CD4-positive, alpha-beta T cell treated with Interleukin-17A for 4 hours (primary cell): ENCODE data around the gene RELN.

Experiments used
- DNase-seq: peaks from one replicate; pipeline ENCODE4 v3.0.0-alpha.2; 2020; ENCODE audit warnings: mixed read lengths

Gene RELN

GRCh38 chr7:103613655-103614642 is 375.5 kb downstream of the RELN start:
- no peak for DNase-seq

DNA sequence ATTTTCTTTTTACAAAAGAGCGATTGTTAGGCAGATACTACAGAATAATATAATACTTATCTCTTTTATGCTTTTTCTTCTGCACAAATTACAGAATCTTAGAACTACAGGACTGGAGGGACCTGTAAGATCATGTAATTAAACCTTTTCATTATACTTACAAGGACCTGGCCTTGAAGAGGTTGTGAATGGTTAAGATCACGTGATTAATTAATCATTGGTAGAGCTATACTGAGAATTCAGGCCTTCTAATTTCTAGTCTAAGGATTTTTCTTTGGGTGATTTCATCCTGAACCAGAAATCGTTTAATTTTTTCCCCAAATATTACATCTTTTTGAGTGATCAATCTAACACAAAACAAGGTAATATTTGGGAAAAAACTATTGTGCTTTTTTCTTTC is 379.7 kb downstream of the RELN start:
- no peak for DNase-seq

DNA sequence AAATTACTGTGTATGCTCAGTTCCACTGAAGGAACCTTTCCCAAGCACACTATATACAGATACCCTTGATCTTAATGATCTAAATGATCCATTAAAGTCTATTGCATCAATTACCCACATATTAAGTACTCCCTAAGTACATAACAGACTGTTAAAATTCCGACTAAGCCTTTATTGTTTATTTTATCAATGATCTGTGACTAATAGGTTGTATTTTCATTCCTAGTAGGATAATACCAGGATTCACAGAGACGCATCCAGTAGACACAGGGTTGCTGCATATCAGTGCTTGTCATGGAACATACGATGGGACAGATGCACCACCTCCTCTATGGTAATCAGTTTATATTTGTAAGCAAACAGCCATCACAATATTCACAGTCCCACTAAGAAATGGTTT is 383.8 kb downstream of the RELN start:
- DNase-seq: no peak

GRCh38 chr7:103598326-103598905 is 391.0 kb downstream of the RELN start:
- no peak for DNase-seq

DNA sequence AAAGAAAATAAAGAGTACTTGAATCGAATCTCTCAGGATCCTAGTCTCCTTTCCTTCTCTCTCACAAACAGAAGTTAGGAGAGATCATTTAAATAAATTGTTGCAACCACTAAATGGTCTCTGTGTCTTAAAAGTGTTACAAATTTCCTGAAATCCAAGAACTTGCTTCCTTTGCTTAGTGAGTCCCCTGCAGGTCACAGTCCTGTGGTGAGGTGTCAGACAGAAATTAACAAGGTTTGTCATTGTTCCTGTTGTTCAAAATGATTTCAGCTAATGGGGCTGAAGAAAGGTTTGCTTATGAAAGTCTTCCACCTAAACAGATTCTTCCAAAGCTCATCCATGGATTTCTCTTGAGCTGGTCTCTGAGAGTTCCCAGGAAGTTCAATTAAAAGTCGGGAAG is 391.9 kb downstream of the RELN start:
- no peak for DNase-seq

DNA sequence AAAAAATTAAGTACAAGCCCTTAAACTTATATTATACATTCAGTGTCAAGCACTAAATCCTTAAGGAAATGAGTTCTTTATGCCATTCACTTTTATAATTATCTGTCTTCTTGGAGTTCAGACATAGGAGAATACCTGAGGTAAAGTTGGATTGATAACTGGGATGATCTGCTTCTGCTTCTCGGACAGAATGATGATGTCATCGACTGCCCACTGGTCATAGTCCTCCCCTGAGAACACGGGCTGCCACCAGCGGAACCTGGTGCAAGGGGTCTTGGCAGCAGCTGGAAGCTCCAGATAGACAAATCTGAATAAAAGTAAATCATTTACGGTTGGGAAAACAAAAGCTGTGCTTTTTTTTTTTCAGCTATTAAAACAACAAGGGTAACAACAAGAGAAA is 395.3 kb downstream of the RELN start:
- DNase-seq: no peak

DNA sequence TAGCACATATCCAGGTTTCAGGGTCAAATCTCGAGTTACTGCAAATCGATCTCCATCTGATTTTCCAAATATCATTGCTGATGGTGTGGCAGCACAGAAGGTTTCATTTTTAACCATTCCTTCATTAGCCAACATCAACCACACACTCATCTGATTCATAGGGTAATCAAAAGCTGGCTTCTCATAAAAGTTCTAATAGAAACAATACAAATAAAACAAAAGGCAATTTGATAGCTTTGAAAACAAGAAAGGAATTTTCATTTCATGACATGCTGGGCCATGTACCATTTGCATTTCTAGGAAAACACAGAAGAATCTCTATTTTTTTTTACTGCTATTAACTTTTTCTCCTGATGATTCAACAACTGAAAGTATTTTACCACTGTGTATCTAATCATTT is 395.8 kb downstream of the RELN start:
- DNase-seq: no peak

DNA sequence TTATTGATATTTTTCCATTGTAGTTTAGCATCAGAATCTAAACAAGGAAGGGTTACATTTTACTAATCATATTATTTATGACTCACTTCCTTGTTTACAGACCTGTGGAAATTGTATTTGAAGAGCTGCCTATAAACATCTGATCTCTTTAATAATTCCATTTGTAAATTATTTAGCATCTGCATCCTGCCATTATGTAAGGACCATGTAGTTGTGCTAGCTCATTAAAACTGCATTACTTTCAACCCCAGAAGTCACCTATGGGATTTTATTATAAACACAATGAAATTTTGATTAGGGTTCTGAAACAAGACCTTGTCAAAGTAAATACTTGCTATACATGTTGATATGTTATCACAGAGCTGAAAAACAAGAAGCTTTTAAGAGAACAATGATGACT is 396.6 kb downstream of the RELN start:
- DNase-seq: no peak

- no peak for DNase-seq
Measured at GRCh38 chr7:103592187-103592586, 397.3 kb downstream of the RELN start.

- DNase-seq: no peak
Measured at GRCh38 chr7:103580031-103580430, 409.4 kb downstream of the RELN start.

- DNase-seq: no peak
Measured at GRCh38 chr7:103577059-103577458, 412.4 kb downstream of the RELN start.

- no peak for DNase-seq
Measured at GRCh38 chr7:103576641-103577040, 412.8 kb downstream of the RELN start.

GRCh38 chr7:103574576-103574975 is 414.9 kb downstream of the RELN start:
- no peak for DNase-seq

DNA sequence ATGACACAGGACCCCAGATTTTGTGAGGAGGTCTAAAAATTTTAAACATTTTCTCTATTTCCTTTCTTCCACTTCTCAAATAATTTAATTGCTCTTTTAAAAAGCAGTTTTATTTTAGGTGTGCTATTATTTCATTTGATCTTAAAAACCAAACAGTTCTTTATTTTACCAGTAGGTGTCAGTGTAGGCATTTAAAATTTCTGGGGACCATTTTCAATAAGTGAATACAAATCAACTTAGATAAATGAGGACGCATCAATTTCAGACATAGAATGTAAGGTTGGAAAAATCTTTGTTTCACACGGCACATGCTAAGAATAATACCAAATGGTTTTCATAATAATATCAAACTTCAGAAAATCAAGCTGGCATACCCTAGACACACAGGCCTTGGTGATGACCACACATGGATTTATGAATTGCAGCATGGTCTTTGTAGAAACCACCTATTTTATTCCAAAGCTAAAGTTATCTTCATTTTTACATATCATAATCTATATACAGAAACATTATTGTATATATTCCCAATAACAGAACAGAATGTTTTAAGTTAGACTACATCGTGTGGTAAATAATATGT is 415.9 kb downstream of the RELN start:
- DNase-seq: no peak

GRCh38 chr7:103571586-103571985 is 417.9 kb downstream of the RELN start:
- DNase-seq: no peak

DNA sequence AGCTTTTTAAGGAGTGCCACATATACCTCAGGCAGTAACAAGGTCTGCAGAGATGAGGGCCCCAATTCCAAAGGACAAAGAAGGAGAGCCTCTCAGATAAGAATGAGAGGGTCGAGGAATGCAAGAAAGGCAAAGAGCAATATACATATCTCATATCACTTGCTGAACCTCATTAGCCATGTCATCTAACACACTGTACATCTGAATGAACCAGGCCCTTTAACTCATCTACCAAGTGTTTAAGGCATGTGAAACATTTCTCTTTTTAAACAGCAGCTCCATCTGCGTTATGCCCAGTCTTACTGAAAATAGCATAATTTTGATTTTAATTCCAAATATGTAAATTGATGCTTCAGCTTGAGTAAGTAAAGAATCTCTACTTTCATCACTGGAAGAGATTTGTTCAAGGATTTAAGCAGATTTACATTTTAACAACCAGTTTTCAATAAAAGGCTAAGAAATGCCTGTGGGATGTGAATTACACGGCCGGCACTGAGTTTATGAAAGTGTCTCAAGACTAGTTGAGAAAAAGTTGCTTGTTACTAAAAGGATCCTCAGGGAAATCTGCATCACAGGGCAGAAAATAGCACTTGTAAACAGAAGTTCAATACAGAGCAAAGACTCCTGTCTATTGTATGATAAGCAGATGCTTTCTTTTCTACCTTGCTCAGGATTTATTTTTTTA is 419.7 kb downstream of the RELN start:
- no peak for DNase-seq

DNA sequence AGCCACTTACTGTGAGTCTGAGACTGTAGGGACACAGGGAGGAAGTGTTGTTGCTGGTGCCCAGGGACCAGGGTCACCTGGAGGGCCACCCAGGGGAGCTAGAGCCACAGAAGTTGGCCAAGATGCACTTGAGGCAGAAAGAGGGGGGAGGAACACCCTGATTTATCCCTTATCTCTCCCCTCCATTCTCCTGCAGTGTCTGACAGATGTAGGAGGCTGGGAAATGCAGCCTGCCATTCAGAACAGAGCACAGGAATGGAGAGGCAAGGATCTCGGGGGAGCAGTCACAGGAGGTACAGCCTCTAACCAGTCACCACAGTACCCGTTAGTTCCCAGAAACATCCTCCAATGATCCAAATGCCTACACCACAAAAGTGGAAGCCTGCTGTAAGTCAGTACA is 425.0 kb downstream of the RELN start:
- DNase-seq: no peak

DNA sequence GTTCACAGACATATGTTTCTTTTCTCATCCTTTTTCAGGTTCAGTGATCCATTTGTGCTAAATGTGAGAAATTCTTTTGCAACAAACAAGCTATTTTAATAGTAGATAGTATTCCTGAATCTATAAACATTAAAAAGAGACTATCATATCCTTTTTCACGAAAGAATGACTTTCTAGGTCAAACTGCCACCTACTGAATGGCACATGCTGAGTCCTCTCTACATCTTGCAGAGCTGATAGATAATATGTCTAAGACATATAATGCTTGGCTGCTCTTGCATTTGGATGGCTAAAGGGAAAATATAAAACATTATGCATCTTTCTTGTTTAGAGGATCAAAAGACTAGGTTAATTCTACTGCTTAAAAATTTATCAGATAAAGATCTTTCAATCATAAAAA is 429.3 kb downstream of the RELN start:
- DNase-seq: no peak

GRCh38 chr7:103551016-103551415 is 438.4 kb downstream of the RELN start:
- DNase-seq: no peak

- no peak for DNase-seq
Measured at GRCh38 chr7:103549786-103550185, 439.7 kb downstream of the RELN start.

DNA sequence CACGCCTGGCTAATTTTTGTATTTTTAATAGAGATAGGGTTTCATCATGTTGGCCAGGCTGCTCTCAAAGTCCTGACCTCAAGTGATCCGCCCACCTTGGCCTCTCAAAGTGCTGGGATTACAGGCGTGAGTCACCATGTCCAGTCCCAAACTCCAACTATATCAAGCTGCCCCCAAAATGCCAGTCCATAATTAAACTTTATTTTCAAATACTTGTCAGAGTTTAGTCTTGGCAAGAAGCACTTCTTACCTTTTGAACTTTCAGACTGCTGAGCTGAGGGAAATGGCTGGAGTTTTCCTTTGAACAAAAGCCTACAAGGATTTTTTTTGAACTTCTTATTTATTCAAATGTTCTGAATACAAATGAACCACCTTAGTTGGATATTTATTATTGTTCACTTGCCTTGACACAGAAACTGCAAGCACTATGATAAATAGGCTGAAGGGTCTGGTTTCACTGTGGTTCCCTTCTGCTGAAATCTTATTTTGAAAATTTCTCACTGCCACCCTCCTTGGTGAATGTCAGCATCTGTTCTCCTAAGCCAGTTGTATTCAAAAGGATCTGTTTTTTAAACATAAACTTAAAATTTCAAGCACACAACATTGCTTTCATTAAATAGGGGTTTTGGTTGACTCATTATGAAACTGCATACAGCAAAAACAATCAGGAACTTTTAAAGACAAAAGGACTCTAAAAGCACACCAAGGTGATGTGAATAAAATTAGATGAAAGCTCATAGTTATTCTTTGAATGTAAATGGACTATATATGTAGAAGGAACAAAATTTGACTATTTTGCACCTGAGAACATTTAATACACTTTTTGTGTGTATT is 441.8 kb downstream of the RELN start:
- no peak for DNase-seq

GRCh38 chr7:103542470-103542869 is 447.0 kb downstream of the RELN start:
- DNase-seq: no peak

DNA sequence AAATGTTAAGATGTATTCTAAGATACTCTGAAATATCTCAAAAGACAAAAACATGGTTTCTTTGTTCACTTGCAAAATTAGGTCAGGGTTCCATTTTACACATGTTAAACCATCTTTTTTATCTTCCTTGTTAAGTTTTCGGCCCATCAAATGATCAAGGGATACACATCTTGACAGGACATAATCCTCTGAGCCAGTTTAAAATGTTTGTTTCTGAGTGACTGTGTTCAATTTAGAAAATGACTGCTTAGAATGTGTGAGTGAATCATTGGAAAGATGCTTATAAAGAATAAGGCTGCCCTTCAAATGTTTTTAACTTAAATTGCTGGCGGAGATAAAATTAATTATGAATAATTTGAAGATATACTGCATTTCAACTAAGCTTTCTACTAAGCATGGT is 447.5 kb downstream of the RELN start:
- DNase-seq: no peak
